SH-SY5Y (cell line): ENCODE data around the gene BCKDHB.

Experiments used
- GATA2 ChIP-seq: IDR thresholded peaks from 2 replicates; pipeline ENCODE4 v1.6.1; 2011; ENCODE audit warnings: mild to moderate bottlenecking, low read depth, low read length
- GATA3 ChIP-seq: IDR thresholded peaks from 2 replicates; pipeline ENCODE4 v1.6.1; 2011; ENCODE audit warnings: low read depth, mild to moderate bottlenecking, low read length, moderate library complexity

BCKDHB gene

GRCh38 chr6:80211286-80211685 lies 104.8 kb downstream of the BCKDHB start:
- no peak for TF ChIP-seq GATA3

GRCh38 chr6:80214436-80215022 lies 108.1 kb downstream of the BCKDHB start:
- TF ChIP-seq GATA3 (no peak), GATA2 (no peak)

- TF ChIP-seq GATA3: no peak
- TF ChIP-seq GATA2: no peak
Measured at GRCh38 chr6:80215063-80215462, 108.6 kb downstream of the BCKDHB start.

GRCh38 chr6:80217794-80218193 lies 111.3 kb downstream of the BCKDHB start:
- no peak for TF ChIP-seq GATA2
- TF ChIP-seq GATA3: no peak

GRCh38 chr6:80223743-80224212 lies 117.3 kb downstream of the BCKDHB start:
- TF ChIP-seq GATA3: no peak
- TF ChIP-seq GATA2: no peak

- TF ChIP-seq GATA2: no peak
- TF ChIP-seq GATA3: no peak
Measured at GRCh38 chr6:80226151-80226550, 119.7 kb downstream of the BCKDHB start.

GRCh38 chr6:80226699-80227098 lies 120.2 kb downstream of the BCKDHB start:
- no peak for TF ChIP-seq GATA3
- TF ChIP-seq GATA2: no peak

- TF ChIP-seq GATA2 (no peak), GATA3 (no peak)
Measured at GRCh38 chr6:80227545-80228105, 121.2 kb downstream of the BCKDHB start.

GRCh38 chr6:80233262-80233661 lies 126.8 kb downstream of the BCKDHB start:
- TF ChIP-seq GATA2 (no peak), GATA3 (no peak)

GRCh38 chr6:80233958-80234357 lies 127.5 kb downstream of the BCKDHB start:
- TF ChIP-seq GATA2 (no peak), GATA3 (no peak)

- TF ChIP-seq GATA2 (no peak), GATA3 (no peak)
Measured at GRCh38 chr6:80234401-80234800, 127.9 kb downstream of the BCKDHB start.

GRCh38 chr6:80234908-80235307 lies 128.4 kb downstream of the BCKDHB start:
- TF ChIP-seq GATA2 (no peak), GATA3 (no peak)

- no peak for TF ChIP-seq GATA3
Measured at GRCh38 chr6:80235647-80236046, 129.2 kb downstream of the BCKDHB start.

- TF ChIP-seq GATA2 (no peak), GATA3 (no peak)
Measured at GRCh38 chr6:80245043-80245442, 138.6 kb downstream of the BCKDHB start.

GRCh38 chr6:80249897-80250296 lies 143.4 kb downstream of the BCKDHB start:
- TF ChIP-seq GATA3: no peak
- TF ChIP-seq GATA2: no peak

- TF ChIP-seq GATA3: no peak
- TF ChIP-seq GATA2: no peak
Measured at GRCh38 chr6:80250391-80250997, 144.0 kb downstream of the BCKDHB start.
